ENCODE data around the gene DMGDH. TPM values are rescaled to one million over a fixed set of nuclear protein-coding genes. Genes with fewer than 3 reads are reported as not detected.

DMGDH gene
- total RNA-seq, 1 donor from 2014 or later: 11.6 TPM

GRCh38 chr5:78979117-78979742 lies 90.2 kb downstream of the DMGDH start:
- Histone ChIP-seq H3K27me3 (ENCODE audit: control insufficient read depth, insufficient read depth, low read length) (no peaks in the 10 kb centered on the region), H3K4me3 (ENCODE audit: low read depth, low read length) (no peak overlapping the region), H3K36me3 (ENCODE audit: control insufficient read depth, insufficient read depth, low read length) (no peaks in the 10 kb centered on the region)
- no peak for DNase-seq (ENCODE audit: low read depth)
- no peak for TF ChIP-seq CTCF (IDR thresholded peaks at IDR 0.05; ENCODE audit: insufficient read depth, low read length, severe bottlenecking)
- no peak for FAIRE-seq

- Histone ChIP-seq H3K27me3 (ENCODE audit: control insufficient read depth, insufficient read depth, low read length) (no peaks in the 10 kb centered on the region), H3K36me3 (ENCODE audit: control insufficient read depth, insufficient read depth, low read length) (no peaks in the 10 kb centered on the region), H3K4me3 (ENCODE audit: low read depth, low read length) (no peak overlapping the region)
- DNase-seq (ENCODE audit: low read depth) (no peak), FAIRE-seq (no peak)
- no peak for TF ChIP-seq CTCF (IDR thresholded peaks at IDR 0.05; ENCODE audit: insufficient read depth, low read length, severe bottlenecking)
Observed at GRCh38 chr5:78975035-78975434, 94.4 kb downstream of the DMGDH start.

- TF ChIP-seq CTCF (IDR thresholded peaks at IDR 0.05; ENCODE audit: insufficient read depth, low read length, severe bottlenecking): no peak
- H3K36me3 ChIP-seq (ENCODE audit: control insufficient read depth, insufficient read depth, low read length): no peaks in the 10 kb centered on the region
- FAIRE-seq (no peak), DNase-seq (ENCODE audit: low read depth) (no peak)
- no peaks in the 10 kb centered on the region for H3K27me3 ChIP-seq (ENCODE audit: control insufficient read depth, insufficient read depth, low read length)
- no peak overlapping the region for H3K4me3 ChIP-seq (ENCODE audit: low read depth, low read length)
Observed at GRCh38 chr5:78974601-78975000, 94.9 kb downstream of the DMGDH start.

GRCh38 chr5:78974011-78974410 lies 95.5 kb downstream of the DMGDH start:
- TF ChIP-seq CTCF (IDR thresholded peaks at IDR 0.05; ENCODE audit: insufficient read depth, low read length, severe bottlenecking): no peak
- Histone ChIP-seq H3K27me3 (ENCODE audit: control insufficient read depth, insufficient read depth, low read length) (no peaks in the 10 kb centered on the region), H3K36me3 (ENCODE audit: control insufficient read depth, insufficient read depth, low read length) (no peaks in the 10 kb centered on the region), H3K4me3 (ENCODE audit: low read depth, low read length) (no peak overlapping the region)
- FAIRE-seq: peak; percentile 85
- no peak for DNase-seq (ENCODE audit: low read depth)

- Histone ChIP-seq H3K4me3 (ENCODE audit: low read depth, low read length) (no peak overlapping the region), H3K36me3 (ENCODE audit: control insufficient read depth, insufficient read depth, low read length) (no peaks in the 10 kb centered on the region), H3K27me3 (ENCODE audit: control insufficient read depth, insufficient read depth, low read length) (no peaks in the 10 kb centered on the region)
- DNase-seq (ENCODE audit: low read depth) (no peak), FAIRE-seq (no peak)
- TF ChIP-seq CTCF (IDR thresholded peaks at IDR 0.05; ENCODE audit: insufficient read depth, low read length, severe bottlenecking): no peak
Observed at GRCh38 chr5:78972654-78973428, 96.6 kb downstream of the DMGDH start.
